Hematopoietic multipotent progenitor cell treated with erythropoietin and hydrocortisone succinate and interleukin-3 and kit ligand, for 15 days (in vitro differentiated cells): ENCODE data around the gene PARD3B.

Experiments used
- DNase-seq: peaks from one replicate; pipeline ENCODE4 v3.0.0-alpha.2; 2015; ENCODE audit warnings: low spot score

Gene PARD3B

DNA sequence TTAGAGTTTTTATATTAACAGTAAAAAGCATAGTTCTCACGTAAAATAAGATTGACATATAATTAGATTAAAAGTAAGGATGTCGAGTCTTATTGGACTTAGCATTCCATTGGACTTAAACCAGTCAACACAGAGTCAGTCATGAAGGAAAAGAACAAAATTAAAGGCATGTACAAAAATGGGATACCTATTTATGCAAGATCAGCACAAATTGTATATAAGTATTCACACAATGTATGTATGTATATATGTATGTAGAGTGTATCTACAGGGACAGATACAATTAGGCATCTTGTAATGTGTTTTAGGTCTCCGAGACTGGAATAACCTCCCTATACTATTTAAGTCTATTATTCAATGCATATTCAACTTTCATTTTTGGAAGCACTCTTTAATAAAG lies 419.1 kb downstream of the PARD3B start:
- no peak for DNase-seq

DNA sequence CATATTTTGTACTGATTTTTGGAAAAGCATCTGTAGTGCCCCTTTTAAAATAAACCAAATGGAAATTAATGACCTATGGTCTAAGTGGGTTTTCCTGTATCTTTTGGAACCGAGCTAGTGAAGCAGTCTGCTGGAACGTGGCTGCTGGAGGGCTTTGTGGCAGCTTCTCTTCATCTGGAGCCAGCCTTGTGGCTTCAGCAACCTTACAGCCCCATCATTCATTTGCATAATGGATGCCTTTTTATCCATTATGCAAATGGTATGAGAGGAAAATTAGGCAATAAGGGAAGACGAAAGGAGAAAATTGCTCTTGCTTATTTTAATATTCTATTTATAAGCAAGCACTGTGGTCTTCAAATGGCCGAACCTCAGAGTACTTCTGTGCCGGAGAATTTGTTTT lies 421.0 kb downstream of the PARD3B start:
- no peak for DNase-seq

DNA sequence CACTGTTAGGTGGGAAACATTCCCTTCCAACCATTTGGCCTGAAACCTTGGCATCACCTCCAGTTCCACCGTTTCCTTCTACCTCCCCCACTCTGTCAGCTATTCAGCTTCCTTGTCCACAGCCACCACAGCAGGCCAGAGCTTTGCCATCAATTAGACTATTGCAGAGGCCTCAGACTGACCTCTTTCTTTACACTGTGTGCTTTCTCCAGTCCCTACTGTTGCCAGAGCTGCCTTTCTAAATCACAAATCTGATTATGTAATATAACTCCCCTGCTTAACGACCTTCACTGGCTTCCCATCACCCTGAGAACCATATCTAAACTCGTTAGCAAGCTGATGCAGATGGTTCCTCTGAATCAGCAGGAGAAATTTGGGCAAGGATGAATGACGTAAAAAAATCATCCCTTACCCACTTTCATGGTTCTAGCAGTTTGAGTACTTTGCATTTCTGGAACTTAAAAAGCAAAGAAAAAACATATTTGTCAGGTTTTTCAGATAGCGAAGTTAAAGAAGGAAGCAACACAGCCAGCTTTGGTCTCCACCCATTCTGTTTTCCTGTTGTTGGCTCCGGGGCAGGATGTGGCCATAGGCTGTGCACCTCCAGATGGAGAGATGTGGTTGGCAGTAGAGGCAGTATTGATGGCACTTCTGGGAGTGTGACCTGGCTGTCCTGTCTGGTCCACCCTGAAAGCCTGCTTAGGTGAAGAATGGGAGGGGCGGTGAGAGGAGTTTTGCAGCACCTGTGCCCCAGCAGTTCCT lies 422.1 kb downstream of the PARD3B start:
- no peak for DNase-seq

DNA sequence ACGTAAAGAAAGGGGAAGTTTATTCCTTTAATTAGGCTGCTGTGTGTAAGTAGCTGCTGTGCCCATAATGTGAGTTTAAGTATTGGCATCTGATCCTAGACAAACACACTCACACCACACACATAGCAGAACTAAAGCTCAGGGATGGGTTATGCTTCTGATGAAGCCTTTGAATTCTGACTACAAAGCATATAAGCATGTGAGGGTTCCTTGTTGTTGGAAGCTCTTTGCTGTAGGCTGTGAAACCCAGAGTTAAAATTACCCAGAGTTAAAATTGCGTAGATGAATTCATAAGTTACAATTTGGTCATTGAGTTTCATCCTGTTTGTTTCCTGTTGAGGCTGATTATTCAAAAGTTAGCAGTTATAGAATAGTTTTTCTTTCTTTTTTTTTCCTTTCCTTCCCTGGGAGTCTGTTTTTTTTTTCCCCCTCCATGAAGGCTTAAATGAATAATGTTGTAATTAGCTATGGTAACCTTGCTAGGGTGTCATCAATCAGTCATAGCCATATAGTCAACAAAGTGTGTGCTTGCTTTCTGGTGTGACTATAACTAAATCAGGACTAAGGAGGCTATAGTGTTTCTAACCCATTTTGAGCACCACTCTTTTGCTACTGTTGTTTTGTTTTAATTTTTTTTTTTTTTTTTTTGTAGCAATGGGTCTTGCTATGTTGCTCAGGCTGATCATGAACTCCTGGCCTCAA lies 426.1 kb downstream of the PARD3B start:
- no peak for DNase-seq

DNA sequence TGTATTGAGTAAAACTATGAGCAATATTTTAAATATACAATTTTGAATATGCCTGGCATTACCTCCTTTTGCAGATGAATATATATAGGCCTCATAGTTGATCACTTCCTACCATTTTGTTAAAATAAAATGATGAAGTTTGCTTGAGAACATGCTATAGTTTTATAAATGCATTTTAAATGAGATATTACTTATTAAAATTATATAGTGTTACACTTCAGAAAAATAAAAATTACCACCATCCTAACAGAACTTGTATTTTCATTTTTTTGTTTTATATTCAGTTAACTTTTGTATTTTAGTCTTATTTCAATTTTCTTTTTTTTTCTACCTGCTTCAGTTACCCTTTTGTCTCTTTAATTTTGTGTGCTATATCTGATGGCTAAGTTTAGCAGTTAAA lies 426.9 kb downstream of the PARD3B start:
- DNase-seq: no peak

DNA sequence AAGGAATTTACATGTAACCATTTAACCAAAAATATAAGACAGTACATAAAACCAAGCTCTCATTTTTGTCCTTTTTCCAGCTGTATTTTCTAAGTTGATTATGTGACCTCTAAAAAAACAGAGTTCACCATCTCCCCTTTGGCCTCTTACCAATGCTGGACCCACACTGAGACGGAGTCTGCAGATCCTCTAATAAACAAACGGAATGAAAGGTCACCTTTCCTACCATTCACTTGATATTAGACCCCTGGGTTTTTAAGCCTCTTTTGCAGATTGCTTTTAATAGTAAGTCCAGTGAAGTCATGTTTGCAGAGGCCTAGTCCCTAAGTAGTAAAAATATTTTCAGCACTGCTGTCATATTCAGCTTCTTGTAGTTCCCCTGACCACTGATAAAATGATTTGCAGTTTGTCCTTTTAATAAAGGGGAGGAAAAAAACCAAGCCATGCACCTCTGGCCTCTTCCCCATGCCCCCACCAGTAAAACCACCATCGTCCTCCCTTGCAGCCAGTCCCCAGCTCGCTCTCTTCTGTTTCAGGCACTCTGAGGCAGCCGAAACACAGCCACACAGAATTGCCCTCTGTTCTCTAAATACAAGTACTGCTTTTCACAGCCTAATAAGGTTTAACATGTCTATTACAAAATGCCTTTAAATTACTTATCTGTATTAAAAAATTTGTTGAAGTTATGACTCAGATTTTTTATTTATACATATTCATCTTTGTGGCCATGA lies 427.5 kb downstream of the PARD3B start:
- DNase-seq: no peak

DNA sequence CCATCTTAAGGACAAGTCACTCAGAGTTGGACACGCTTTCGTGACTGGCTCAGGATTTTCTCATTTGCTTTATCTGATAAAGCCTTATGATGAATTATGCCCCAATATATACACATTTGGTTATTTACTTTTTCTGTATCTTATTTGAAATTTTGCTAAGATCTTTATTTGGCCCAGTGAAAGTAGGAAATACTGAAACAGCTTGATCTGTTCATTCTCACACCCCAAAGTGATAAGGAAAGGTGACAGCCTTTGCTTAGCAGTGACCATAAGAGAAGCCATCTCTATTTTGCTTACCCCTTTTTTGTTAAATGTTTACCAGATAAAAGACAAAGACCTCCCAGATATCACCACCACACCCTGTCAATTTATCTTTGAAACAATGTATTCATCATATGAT lies 428.3 kb downstream of the PARD3B start:
- no peak for DNase-seq

DNA sequence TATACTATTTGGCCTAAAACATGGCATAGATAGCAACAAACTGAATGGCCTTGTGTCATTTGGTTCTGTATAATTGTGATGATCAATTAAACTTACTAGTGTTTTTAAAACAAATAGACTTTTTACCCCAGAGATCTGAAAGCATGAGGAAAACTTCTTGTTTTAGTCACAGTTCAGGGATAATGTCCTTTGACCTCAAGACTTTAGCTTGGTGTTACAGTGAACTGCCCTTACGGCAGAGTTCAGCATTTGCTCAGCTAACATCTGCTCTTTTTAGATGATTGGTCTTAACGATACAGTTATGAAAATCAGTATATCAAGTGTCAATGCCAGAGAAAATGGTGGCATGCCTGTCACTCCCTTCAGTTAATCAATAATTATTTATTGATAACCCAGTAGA lies 429.2 kb downstream of the PARD3B start:
- DNase-seq: no peak

DNA sequence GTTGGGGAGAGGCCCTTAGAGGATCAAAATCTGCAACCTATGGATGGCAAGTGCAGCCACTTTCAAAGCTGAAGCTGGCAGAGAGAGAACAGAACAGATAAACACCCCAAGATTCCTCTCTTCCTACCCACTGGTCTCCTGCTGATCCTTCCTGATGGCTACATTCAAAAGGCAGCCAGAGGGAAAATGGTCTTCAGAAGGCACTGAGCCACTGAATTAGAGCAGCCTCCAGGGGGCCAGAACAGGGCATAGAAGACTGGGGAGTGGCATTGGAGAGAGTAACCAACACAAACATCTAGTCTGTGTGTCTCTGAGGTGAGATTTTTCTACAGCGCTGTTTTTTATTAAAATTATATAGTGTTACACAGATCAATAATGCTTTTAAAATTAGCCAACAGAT lies 432.6 kb downstream of the PARD3B start:
- no peak for DNase-seq

DNA sequence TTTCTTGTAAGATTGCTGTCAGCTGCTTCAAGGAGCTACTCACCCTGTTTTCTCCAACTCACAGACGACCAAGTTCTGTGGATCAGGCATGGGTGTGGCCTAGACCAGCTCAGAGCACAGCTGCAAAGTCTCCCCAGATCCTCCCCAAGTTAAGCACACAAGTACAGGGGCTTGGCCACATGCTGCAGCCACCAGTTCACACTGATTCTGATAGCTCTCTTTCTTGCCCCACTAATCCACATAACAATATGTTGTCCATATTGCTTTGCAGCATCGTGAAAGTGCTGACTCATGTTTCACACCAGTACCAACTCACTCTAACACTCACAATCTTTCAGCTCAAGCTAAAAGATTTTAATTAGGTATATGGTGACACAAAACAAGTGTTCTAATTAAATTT lies 437.0 kb downstream of the PARD3B start:
- no peak for DNase-seq

DNA sequence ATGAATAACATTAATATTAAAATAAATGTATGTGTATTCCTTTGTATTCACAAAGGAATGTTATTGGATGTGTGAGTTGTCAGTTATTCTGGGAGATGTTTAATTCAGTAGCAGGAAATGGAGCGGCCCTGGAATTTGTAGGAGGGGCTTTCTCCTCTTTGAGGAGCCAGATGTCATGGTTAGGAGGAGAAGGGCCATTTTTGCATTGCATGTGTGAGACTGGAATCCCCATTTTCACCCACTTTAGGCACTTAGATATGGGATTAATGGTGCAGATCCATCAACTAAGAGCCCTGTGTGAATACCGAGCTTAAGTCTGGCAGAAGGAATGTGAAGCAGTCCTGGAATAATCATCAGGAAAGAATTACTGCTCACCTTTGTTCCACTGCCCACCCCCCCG lies 439.2 kb downstream of the PARD3B start:
- no peak for DNase-seq

DNA sequence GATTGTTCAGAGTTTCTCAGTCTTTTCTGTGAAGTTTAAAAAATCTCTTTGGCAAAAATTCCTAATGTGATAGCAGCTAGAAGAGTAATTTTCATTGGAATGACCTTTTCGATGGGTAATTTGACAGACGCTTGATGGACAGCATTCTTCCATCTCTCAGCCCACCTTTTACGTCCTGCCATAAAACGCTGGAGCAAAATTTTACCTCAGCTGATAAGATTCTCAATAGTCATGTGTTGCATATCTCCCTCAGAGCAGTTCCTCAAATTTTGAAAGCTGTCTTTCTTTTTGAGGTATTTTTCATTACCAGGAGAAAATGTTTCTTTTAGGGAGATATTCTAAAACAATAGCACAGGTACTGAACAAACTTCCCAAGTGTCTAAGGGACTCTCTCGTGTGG lies 441.4 kb downstream of the PARD3B start:
- DNase-seq: no peak

DNA sequence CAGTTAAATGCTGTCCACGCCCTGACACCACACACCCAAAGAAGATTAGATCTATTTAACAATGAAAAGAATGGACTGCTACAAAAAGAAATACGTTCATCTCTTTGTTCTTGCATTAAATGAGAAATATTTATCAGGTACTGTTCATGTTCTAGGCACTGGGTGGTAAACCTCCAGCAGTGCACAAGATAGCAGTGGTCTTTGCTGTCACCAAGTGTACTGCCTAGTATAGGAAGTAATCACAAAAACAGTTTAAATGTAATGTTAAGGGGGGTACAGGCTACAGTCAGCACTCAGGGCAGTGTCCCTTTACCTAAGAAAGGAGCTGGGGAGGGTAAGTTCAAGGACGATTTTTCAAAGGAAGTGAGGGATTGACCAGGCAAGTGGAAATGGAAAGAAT lies 443.6 kb downstream of the PARD3B start:
- DNase-seq: no peak

DNA sequence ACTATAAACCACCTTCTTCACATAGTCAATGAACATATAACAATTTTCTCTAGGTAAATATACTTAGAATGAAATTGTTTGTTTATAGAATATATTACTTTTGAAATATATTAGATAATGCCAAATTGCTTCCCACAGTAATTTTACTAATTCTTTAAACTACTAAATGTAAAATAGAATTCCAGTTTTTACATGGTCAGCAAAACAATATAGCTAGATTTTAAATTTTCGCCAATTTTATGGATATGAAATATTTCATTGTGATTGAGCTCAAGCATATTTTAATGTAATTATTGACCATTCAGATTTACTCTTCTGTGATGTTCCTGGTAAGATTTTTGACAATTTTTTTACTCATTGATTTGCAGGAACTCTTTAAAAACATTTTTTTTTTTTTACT lies 444.6 kb downstream of the PARD3B start:
- no peak for DNase-seq

DNA sequence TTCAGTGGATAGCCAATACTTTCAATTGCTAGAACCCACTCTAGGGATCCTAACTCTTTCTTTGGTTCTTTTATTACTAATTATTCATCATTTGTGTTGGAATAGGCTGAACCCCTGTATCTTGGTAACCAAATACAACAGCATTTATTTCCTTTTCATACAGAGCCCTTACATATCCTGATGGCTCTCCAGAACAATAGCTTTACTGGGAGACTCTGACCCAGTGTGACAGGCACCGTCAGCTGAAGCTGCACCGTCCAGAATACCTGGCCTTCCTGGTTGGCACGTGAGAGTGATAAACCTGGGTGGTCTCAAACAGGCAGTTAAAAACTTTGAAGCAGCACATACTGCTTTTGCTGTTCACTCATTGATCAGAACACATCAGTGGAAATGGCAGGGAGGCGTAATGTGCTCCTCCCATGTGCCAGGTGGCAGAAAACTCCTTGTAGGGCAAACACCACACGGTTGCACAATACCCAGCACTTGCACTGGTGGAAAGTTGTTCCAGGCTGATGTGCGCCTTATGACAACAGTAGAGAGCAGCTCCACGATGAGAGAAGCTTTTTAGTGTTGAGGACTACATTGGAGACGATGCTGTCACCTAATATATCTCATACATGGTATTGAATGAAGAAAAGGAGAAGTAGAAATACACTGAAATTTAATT lies 456.2 kb downstream of the PARD3B start:
- DNase-seq: no peak

DNA sequence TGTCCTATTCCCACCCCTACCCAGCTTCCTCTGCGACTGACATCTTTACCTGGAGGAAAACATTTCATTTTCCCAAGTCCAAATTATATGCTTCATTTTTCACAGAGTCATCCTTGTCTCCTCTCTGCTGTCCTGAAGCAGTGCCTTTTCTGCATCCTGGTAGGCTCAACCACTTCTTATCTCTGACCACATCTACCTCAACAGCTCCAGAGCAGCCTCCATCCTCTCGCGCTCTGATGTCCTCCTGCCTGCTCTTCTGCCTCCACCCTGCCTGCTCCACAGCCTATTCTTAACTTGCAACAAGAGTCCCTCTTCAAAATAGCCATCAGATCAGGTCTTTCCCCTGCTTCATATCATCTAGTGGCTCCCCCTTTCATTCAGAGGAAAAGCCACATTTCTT lies 457.1 kb downstream of the PARD3B start:
- DNase-seq: no peak

DNA sequence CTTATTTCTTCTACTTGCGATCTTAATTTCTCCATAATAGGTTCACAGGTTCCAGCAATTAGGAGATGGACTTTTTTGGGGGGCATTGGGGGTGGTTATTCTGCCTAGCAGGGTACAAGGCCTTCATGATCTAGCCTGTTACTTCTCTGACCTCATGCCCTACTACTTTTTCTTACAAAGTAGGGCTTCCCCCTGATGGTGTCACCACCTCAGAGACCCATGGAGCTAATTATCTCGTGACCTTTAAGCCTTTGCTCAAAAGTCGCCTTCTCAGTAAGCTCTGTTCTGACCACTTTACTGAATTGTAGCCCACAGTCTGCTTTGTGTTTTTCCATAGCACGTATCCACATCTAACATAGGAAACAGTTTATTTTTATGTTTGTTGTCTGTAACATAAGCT lies 458.0 kb downstream of the PARD3B start:
- no peak for DNase-seq

DNA sequence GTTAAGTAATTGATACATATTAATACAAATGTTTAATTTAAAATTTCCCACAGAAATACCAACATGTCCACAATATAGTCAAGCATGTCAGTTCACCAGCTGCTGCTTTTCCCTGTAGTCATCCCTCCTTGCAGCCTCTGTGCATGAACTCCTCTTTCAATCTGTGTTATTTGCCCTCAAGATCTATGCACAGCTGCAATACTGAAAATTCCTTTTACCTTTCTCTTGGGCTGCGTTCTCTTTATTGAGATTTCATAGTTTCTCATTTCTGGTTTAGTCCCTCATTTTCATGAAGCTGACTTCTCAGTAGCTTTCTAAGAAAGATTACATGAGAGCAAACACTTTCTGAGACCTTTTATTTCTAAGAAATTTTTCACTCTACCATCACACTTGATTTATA lies 464.9 kb downstream of the PARD3B start:
- no peak for DNase-seq

DNA sequence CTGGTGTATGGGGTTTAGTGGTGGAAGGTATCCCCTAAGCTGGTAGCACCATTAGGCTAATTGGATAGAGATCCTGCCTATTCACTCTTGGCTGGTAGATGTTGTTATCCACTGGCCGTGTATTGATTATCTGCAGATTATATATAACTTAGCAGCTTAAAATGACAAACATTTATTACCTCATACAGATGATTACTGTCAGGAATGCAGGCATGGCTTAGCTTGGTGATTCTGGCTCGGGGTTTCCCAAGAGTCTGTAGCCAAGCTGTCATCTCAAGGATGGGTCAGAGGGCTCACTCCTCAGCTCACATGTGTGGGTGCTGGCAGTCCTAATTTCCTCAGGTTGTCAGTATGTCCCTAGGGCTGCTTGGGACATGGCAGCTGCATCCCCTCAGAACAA lies 465.8 kb downstream of the PARD3B start:
- no peak for DNase-seq

DNA sequence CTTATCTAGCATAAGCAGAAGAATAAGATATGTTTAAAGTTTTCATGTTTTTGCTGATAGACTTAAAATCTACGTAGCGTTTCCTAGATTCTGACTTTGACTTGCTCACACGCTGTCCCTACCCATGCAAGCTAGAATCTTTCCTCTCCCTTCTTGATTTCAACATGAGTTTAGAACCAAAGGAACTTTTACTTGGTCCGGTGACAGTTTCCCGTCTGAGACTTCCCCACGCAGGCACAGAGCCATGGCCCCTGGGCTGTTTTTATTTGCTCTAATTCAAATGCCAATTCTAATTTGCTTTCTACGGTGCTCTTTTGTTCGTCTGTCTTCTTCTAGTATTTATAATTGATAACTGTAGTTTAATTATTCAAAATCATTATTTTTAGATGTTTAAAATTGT lies 467.7 kb downstream of the PARD3B start:
- no peak for DNase-seq

DNA sequence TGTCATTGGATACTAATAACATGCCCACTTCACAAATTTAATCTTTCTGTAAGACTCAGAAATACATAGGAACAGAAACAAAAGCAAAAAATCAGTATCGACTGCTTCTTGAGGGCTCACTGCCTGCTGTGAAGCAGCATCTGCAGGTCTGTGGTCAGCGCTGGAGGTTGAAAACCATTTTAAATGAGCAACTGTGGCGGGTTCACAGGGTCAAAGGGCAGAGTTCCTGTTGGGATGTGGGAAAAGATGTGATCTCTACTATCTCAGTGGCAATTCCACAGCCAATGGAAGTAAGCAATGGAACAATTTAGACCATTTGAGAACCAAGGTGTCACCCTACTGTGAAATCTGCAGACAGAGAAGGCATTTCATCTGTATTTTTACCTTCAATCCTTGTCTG lies 468.3 kb downstream of the PARD3B start:
- no peak for DNase-seq

DNA sequence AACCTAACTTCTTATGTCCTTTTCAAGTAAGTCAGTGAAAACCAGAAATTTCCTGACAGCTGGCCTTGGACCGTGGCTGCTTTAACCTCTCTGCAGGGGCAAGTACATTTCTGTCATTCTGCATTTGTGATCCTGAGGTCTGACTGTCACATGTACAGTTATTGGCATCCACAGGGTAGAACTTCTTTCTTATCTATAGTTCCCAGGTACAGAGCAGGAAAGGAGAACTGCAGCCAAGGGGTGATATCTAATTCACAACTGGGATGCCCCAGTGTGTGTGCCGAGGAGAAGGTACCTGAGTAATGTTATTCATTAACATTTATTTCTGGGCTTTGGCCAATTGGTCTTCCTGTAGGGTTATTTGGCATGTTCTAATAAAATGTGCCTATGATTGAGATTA lies 468.9 kb downstream of the PARD3B start:
- DNase-seq: no peak

DNA sequence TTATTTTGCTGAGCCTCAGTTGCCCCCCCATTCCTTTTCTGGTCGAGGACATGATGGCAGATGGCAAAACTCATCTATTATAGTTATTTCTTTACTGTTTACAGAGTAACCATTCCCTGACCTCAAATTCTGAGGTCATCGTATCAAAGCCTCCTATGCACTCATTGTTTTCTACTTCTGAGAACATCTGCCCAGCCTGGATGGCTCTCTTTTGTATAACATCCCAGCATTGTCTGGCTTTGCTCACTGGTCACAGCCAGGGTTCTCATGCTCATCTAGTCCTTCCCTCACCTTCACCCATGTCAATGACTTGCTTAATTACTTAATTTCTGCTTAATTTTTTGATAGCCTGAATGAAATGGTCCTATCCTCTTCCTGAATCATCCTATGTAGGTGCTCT lies 472.1 kb downstream of the PARD3B start:
- no peak for DNase-seq
